ENCODE measurements around the gene UBXN10. TPM values are rescaled to one million over a fixed set of nuclear protein-coding genes. Genes with fewer than 3 reads are reported as not detected.
"Not testable (repeated sequence)": the region's sequence is repeated elsewhere in the genome, so short reads cannot be mapped to it uniquely, and the experiment has no call there.

The UBXN10 gene
- total RNA-seq, 4 donors from 2014 or later: 12.2 to 27.9 (median 14.4) TPM

DNA sequence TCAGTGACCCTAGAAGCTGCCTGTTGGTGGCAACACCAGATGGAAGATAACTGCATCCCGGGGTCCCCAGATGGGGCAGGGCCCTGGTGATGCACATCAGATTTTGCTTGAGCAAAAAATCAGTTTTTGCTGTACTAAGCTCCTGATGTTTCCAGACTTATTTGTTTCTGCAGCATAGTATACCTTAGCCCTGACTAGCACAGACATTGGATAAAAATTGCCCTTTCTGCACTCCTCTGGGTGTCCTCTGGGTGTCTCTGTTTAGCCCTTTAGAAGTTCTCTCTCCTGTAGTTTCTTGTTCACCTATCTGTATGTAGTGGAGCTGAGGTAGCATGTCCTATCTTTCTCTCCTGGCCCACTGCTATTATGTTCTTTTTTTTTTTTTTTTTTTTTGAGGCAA lies 30.7 kb downstream of the UBXN10 start:
- Histone ChIP-seq H3K27ac (replicated peaks in 1 of 4) (no peak overlapping the region), H3K36me3 (no peaks in the 10 kb centered on the region), H3K9me3 (no peaks in the 10 kb centered on the region), H3K4me1 (peaks cover 0 to 13% (median 12%) of the 10 kb centered on the region in 4 donors), H3K4me3 (no peak overlapping the region), H3K27me3 (peaks cover 0 to 12% (median 0%) of the 10 kb centered on the region in 4 donors)
- no peak for DNase-seq (ENCODE audit: extremely low spot score)
- TF ChIP-seq, protein P1, sequence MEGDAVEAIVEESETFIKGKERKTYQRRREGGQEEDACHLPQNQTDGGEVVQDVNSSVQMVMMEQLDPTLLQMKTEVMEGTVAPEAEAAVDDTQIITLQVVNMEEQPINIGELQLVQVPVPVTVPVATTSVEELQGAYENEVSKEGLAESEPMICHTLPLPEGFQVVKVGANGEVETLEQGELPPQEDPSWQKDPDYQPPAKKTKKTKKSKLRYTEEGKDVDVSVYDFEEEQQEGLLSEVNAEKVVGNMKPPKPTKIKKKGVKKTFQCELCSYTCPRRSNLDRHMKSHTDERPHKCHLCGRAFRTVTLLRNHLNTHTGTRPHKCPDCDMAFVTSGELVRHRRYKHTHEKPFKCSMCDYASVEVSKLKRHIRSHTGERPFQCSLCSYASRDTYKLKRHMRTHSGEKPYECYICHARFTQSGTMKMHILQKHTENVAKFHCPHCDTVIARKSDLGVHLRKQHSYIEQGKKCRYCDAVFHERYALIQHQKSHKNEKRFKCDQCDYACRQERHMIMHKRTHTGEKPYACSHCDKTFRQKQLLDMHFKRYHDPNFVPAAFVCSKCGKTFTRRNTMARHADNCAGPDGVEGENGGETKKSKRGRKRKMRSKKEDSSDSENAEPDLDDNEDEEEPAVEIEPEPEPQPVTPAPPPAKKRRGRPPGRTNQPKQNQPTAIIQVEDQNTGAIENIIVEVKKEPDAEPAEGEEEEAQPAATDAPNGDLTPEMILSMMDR (IDR thresholded peaks at IDR 0.05): peak in 1 of 3 experiments; percentile 13
- TF ChIP-seq POLR2AphosphoS5 (IDR thresholded peaks at IDR 0.05): no peak
- WGBS: 85% methylated on average over 1 of the region's 1 CpG
- intact Hi-C loops (cut with DNase I): loop anchor here (10.0 kb wide), 1 partner anchor 158 kb away; no protein-coding TSS in a partner anchor

DNA sequence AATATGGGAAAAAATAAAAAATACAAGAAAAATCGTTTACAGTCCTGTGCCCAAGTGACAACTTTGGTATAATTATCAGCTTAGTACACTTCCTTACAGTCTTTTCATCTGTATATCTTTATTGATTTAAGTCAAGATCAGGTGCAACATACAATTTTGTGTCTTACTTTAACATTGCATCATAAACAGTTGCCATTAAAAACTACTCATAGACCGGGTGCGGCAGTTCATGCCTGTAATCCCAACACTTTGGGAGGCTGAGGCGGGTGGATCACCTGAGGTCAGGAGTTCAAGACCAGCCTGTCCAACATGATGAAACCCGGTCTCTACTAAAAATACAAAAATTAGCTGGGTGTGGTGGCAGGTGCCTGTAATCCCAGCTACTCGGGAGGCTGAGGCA lies 33.2 kb downstream of the UBXN10 start:
- H3K9me3 ChIP-seq; H3K4me1 ChIP-seq; H3K27ac ChIP-seq (replicated peaks in 1 of 4); H3K36me3 ChIP-seq; H3K4me3 ChIP-seq; DNase-seq (ENCODE audit: extremely low spot score): not testable (repeated sequence)
- WGBS: 91% methylated on average over 6 of the region's 6 CpGs
- H3K27me3 ChIP-seq: peaks cover 0 to 30% (median 1%) of the 10 kb centered on the region in 4 donors
- intact Hi-C loops (cut with DNase I): loop anchor here (10.0 kb wide), 1 partner anchor 156 kb away; no protein-coding TSS in a partner anchor

DNA sequence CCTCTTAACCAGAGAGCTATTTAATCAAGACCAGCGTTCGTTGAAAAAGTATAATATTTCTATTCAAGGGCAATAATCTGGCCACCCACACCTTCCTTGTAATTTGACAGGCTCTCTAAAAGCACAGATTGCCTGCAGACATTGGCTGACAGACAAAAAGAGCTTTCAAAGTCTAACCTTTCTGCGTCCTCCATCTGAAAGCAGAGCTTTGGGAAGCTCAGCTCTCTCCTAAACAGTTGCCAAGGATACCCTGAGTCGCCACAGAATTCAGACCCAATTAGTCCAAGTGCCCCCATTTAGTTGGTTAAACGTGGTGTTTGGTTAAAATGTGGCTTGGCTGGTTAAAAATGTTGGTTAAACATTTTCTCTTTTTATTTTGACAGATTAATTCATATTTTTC lies 34.1 kb downstream of the UBXN10 start:
- WGBS: 54% methylated on average over 5 of the region's 5 CpGs
- Histone ChIP-seq H3K27ac (replicated peaks in 1 of 4) (no peak overlapping the region), H3K4me1 (no peaks in the 10 kb centered on the region), H3K27me3 (peaks cover 0 to 40% (median 1%) of the 10 kb centered on the region in 4 donors), H3K4me3 (no peak overlapping the region), H3K36me3 (no peaks in the 10 kb centered on the region), H3K9me3 (no peaks in the 10 kb centered on the region)
- TF ChIP-seq POLR2AphosphoS5 (IDR thresholded peaks at IDR 0.05): no peak
- TF ChIP-seq, protein P1 (IDR thresholded peaks at IDR 0.05): no peak
- intact Hi-C loops (cut with DNase I): no loop called here
- DNase-seq (ENCODE audit: extremely low spot score): no peak

DNA sequence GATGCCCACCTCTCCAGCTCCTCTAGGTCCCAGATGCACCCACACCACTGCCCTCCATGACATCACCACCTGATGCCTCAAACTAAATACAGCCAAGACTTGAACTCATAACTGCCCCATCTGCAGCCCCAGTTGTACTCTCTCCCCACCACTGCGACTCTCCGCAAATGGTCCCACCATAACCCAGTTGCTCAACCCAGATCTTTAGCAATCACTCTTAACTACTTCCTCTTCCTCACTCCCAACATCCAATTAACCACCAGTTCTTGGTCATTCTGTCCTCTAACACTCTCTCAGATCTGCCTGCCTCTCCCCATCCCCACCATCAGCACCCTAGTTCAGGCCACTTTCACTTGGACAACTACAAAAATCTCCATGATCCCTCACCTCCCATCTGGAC lies 37.2 kb downstream of the UBXN10 start:
- Histone ChIP-seq H3K4me3 (no peak overlapping the region), H3K4me1 (no peaks in the 10 kb centered on the region), H3K27me3 (peaks cover 0 to 70% (median 3%) of the 10 kb centered on the region in 4 donors), H3K27ac (replicated peaks in 1 of 4) (no peak overlapping the region), H3K36me3 (no peaks in the 10 kb centered on the region), H3K9me3 (no peaks in the 10 kb centered on the region)
- 88% methylated on average over 2 of the region's 2 CpGs for WGBS
- DNase-seq (ENCODE audit: extremely low spot score): no peak
- TF ChIP-seq POLR2A (IDR thresholded peaks at IDR 0.05; ENCODE audit: low read depth): no peak
- TF ChIP-seq, protein P1 (IDR thresholded peaks at IDR 0.05): no peak
- no peak for TF ChIP-seq POLR2AphosphoS5 (IDR thresholded peaks at IDR 0.05)
- no peak for TF ChIP-seq EP300 (IDR thresholded peaks at IDR 0.05)
- intact Hi-C loops (cut with DNase I): no loop called here

DNA sequence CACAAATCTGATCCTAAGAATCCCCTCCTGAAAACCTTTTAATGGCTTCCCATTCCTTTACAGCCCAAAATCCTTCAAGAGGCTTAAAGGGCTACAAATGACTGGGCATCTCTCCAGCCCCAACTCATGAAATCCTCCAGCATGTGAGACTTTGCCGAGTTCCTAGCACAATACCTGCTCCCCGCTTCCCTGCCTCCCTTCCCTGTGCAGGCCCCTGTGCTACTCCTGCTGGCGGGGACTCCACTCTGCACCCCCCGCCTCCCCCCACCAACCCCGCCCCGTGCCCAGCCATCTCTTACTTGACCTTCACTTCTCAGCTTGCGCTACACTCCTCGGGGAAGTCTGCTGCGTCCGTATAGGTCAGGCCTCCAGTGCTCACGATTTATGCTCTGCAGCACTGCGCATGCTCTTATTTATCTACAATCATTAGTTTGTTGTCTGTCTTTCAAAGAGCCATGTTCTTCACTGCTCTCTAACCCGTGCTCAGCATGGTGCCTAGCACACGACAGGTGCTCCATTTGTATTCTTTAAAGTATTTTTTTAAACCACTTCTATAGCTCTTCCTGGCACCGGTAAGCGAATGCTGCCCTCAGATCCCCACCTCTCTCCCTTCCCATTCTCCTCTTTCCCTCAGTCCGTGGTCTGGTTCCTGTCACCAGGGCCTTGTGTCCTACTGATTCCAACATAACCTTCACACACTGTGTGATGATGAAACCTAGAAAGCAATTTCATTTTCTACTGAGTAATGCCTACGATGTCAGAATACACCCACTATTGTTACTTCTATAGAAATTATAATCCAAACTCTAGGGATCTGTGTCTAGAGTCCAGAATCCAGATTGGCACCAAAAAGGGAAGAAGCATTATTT lies 37.9 kb downstream of the UBXN10 start:
- Histone ChIP-seq H3K27ac (replicated peaks in 1 of 4) (no peak overlapping the region), H3K36me3 (no peaks in the 10 kb centered on the region), H3K4me1 (no peaks in the 10 kb centered on the region), H3K9me3 (no peaks in the 10 kb centered on the region), H3K27me3 (peaks cover 0 to 75% (median 5%) of the 10 kb centered on the region in 4 donors), H3K4me3 (no peak overlapping the region)
- 52% methylated on average over 18 of the region's 18 CpGs for WGBS
- no peak for DNase-seq (ENCODE audit: extremely low spot score)
- TF ChIP-seq POLR2A (IDR thresholded peaks at IDR 0.05; ENCODE audit: low read depth) (no peak), POLR2AphosphoS5 (IDR thresholded peaks at IDR 0.05) (no peak), EP300 (IDR thresholded peaks at IDR 0.05) (no peak)
- TF ChIP-seq, protein P1 (IDR thresholded peaks at IDR 0.05): no peak
- intact Hi-C loops (cut with DNase I): no loop called here

Measured in esophagus muscularis mucosa (tissue), 4 donors.